Mucosa of descending colon (tissue), 3 donors: ENCODE measurements around the gene MRPL20. TPM values are rescaled to one million over a fixed set of nuclear protein-coding genes. Genes with fewer than 3 reads are reported as not detected.
"Not testable (repeated sequence)": the region's sequence is repeated elsewhere in the genome, so short reads cannot be mapped to it uniquely, and the experiment has no call there.

Experiments used
- ATAC-seq: fragments of 200-7000 bp; cut with Tn5 transposase; one replicate; pipeline ENCODE4 v1.9.1; 2020; ENCODE audit warnings: mild to moderate bottlenecking, moderate library complexity
- DNase-seq, 3 donors: peaks; one replicate each; pipeline ENCODE4 v3.0.0-alpha.2; 2020
- H3K36me3 ChIP-seq: fragments of 200-600 bp; one replicate; pipeline ENCODE4 v1.8.0; 2021; ENCODE audit warnings: low read depth, mild to moderate bottlenecking
- H3K4me1 ChIP-seq: fragments of 200-600 bp; one replicate; pipeline ENCODE4 v1.8.0; 2021; ENCODE audit warnings: low read depth, mild to moderate bottlenecking
- H3K4me3 ChIP-seq: fragments of 200-600 bp; one replicate; pipeline ENCODE4 v1.8.0; 2021; ENCODE audit warnings: mild to moderate bottlenecking
- H3K9me3 ChIP-seq: fragments of 200-600 bp; one replicate; pipeline ENCODE4 v1.8.0; 2021; ENCODE audit warnings: mild to moderate bottlenecking
- CTCF ChIP-seq: fragments of 200-600 bp; IDR thresholded peaks from one replicate; pipeline ENCODE4 v1.8.0; 2022; ENCODE audit warnings: antibody characterized with exemption, mild to moderate bottlenecking
- intact Hi-C, 2 donors: fragments of 100-400 bp; cut with DNase I in 1 of 2; cut with micrococcal nuclease in 1 of 2; formaldehyde crosslinking; loops; one replicate each; pipeline versions ENCODE4 v1.11.0 to v1.11.1; 2022; cut with DNase I, micrococcal nuclease
- long read RNA-seq, 2 donors: library from polyadenylated mRNA; unstranded; transcript quantifications; one replicate each; pipeline ENCODE4 v2.0.0, GENCODE V29; 2019 to 2021
- total RNA-seq, 3 donors: library from RNA; stranded (reverse); fragmentation: NEBNext Ultra II Directional in 2 of 3; extraction: Animal tissue kit (Norgen Biotek cat#: 25700) in 2 of 3; gene quantifications; one replicate each; pipeline versions ENCODE4 v1.2.1 to v1.2.4, GENCODE V29; 2021 to 2023
- donor health status: DM: no; HTN: no; CAD: no; lungs with moderate emphysema.
- donor health status: DM: no; HTN: no; CAD: no.
- donor health status: DM: no; HTN: yes; CAD: no.

MRPL20 gene
- 100 to 1,000 TPM in 2 of 3 donors, 10 to 100 TPM in 1; 75.7 to 106 (median 105) TPM for total RNA-seq
- long read RNA-seq, donor 1, transcript MRPL20-201 (4 exons, 721 nt): major isoform, 36 of 43 reads
- long read RNA-seq, donor 1, partial matches to known transcripts: 1 of 43 reads
- long read RNA-seq, donor 1, other reads (novel, unspliced or antisense): 5 of 43 reads
- long read RNA-seq, donor 2, transcript MRPL20-201 (4 exons, 721 nt): major isoform, 67 of 73 reads
- long read RNA-seq, donor 2, partial matches to known transcripts: 4 of 73 reads
- long read RNA-seq, donor 2, other reads (novel, unspliced or antisense): 1 of 73 reads

- ATAC-seq (peak; percentile 99), DNase-seq (peak; percentile 95 to 97 (median 96))
- peaks cover 14% of the 10 kb centered on the region for H3K4me1 ChIP-seq
- no peak for TF ChIP-seq CTCF
- no peaks in the 10 kb centered on the region for H3K36me3 ChIP-seq
- H3K4me3 ChIP-seq: peak within 1 kb of the TSS; percentile 91
- no peaks in the 10 kb centered on the region for H3K9me3 ChIP-seq
- intact Hi-C loops: no loop called here
Measured at GRCh38 chr1:1406821-1407635, at the start of gene MRPL20. Gene MRPL20, minus strand, starts transcription at chr1:1407293. Its CDS starts 76 bp downstream, at chr1:1407217.

GRCh38 chr1:1456683-1457255 lies 49.7 kb upstream of the MRPL20 start:
- intact Hi-C loops, ATAC-seq, H3K4me3 ChIP-seq, H3K9me3 ChIP-seq, H3K4me1 ChIP-seq, DNase-seq, H3K36me3 ChIP-seq: not testable (repeated sequence)

- DNase-seq, H3K9me3 ChIP-seq, H3K4me3 ChIP-seq, intact Hi-C loops, H3K4me1 ChIP-seq, H3K36me3 ChIP-seq, ATAC-seq: not testable (repeated sequence)
Measured at GRCh38 chr1:1455934-1456333, 48.8 kb upstream of the MRPL20 start.

GRCh38 chr1:1455366-1455884 lies 48.3 kb upstream of the MRPL20 start:
- ATAC-seq (no peak), DNase-seq (no peak)
- Histone ChIP-seq H3K4me1 (no peaks in the 10 kb centered on the region), H3K9me3 (no peaks in the 10 kb centered on the region), H3K4me3 (no peak overlapping the region), H3K36me3 (no peaks in the 10 kb centered on the region)
- intact Hi-C loops: no loop called here
- no peak for TF ChIP-seq CTCF

- H3K36me3 ChIP-seq, H3K9me3 ChIP-seq, ATAC-seq, H3K4me3 ChIP-seq, H3K4me1 ChIP-seq, intact Hi-C loops, DNase-seq: not testable (repeated sequence)
Measured at GRCh38 chr1:1454286-1455056, 47.4 kb upstream of the MRPL20 start.

- Histone ChIP-seq H3K36me3 (no peaks in the 10 kb centered on the region), H3K4me1 (peaks cover 9% of the 10 kb centered on the region), H3K4me3 (no peak overlapping the region), H3K9me3 (no peaks in the 10 kb centered on the region)
- intact Hi-C loops: no loop called here
- no peak for TF ChIP-seq CTCF
- no peak for DNase-seq
- ATAC-seq: no peak
Measured at GRCh38 chr1:1452882-1453281, 45.8 kb upstream of the MRPL20 start.

- DNase-seq, intact Hi-C loops, ATAC-seq: not testable (repeated sequence)
Measured at GRCh38 chr1:1452365-1452739, 45.3 kb upstream of the MRPL20 start.

More at GRCh38 chr1:1452365-1452739, 45.3 kb upstream of the MRPL20 start:
- not testable (repeated sequence) for H3K4me3 ChIP-seq, H3K4me1 ChIP-seq, H3K9me3 ChIP-seq, H3K36me3 ChIP-seq
